ENCODE measurements around the gene ATR.

DNA sequence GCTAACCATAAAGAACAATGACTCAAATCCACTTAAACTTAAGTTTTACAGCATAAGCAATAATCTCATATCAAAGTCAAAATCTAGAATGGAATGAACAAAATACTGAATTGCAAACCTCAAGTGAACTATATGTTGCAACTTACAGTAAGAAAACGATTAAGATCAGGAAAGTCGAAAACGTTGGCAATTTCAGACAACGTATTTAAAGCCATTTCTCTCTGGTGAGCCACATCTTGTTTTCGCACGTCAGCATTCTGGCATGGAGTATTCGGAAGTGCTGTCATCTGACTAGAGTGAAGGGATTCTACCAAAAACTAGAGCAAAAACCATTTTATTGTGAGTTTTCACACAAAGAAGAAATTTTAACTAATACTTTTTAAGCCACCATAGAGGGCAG is 28.5 kb downstream of the ATR start:
- TF ChIP-seq, protein P1, sequence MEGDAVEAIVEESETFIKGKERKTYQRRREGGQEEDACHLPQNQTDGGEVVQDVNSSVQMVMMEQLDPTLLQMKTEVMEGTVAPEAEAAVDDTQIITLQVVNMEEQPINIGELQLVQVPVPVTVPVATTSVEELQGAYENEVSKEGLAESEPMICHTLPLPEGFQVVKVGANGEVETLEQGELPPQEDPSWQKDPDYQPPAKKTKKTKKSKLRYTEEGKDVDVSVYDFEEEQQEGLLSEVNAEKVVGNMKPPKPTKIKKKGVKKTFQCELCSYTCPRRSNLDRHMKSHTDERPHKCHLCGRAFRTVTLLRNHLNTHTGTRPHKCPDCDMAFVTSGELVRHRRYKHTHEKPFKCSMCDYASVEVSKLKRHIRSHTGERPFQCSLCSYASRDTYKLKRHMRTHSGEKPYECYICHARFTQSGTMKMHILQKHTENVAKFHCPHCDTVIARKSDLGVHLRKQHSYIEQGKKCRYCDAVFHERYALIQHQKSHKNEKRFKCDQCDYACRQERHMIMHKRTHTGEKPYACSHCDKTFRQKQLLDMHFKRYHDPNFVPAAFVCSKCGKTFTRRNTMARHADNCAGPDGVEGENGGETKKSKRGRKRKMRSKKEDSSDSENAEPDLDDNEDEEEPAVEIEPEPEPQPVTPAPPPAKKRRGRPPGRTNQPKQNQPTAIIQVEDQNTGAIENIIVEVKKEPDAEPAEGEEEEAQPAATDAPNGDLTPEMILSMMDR (IDR thresholded peaks at IDR 0.05): no peak
- TF ChIP-seq POLR2A (IDR thresholded peaks at IDR 0.05): no peak

Data from prostate gland (tissue), 2 donors.